ENCODE results near the gene PTGDS.

Gene PTGDS

GRCh38 chr9:136965771-136966484, 11.4 kb upstream of the PTGDS start:
- TF ChIP-seq RARB (CRISPR knock-in tag; IDR thresholded peaks at IDR 0.05) (no peak), OSR1 (CRISPR knock-in tag; IDR thresholded peaks at IDR 0.05) (no peak), CSDC2 (CRISPR knock-in tag; IDR thresholded peaks at IDR 0.05) (no peak), TOX (CRISPR knock-in tag; IDR thresholded peaks at IDR 0.05; ENCODE audit: borderline replicate concordance) (no peak), BACH2 (CRISPR knock-in tag; IDR thresholded peaks at IDR 0.05; ENCODE audit: borderline replicate concordance) (no peak), POU6F1 (CRISPR knock-in tag; IDR thresholded peaks at IDR 0.05; ENCODE audit: borderline replicate concordance, low read depth) (no peak), ZNF70 (CRISPR knock-in tag; IDR thresholded peaks at IDR 0.05) (no peak), ISL1 (CRISPR knock-in tag; IDR thresholded peaks at IDR 0.05) (no peak), ESRRG (CRISPR knock-in tag; IDR thresholded peaks at IDR 0.05) (no peak)

GRCh38 chr9:136968333-136969127, 8.8 kb upstream of the PTGDS start:
- TF ChIP-seq OSR1 (CRISPR knock-in tag; IDR thresholded peaks at IDR 0.05) (no peak), ZNF70 (CRISPR knock-in tag; IDR thresholded peaks at IDR 0.05) (no peak), ZNF8 (CRISPR knock-in tag; IDR thresholded peaks at IDR 0.05) (no peak), TSHZ2 (CRISPR knock-in tag; IDR thresholded peaks at IDR 0.05) (no peak), BACH2 (CRISPR knock-in tag; IDR thresholded peaks at IDR 0.05; ENCODE audit: borderline replicate concordance) (no peak), CREB5 (CRISPR knock-in tag; IDR thresholded peaks at IDR 0.05; ENCODE audit: low read depth) (no peak), ZC3H10 (CRISPR knock-in tag; IDR thresholded peaks at IDR 0.05) (no peak), CSRNP3 (CRISPR knock-in tag; IDR thresholded peaks at IDR 0.05) (no peak)

More at GRCh38 chr9:136965771-136966484, 11.4 kb upstream of the PTGDS start:
- no peak for ATAC-seq

GRCh38 chr9:136969150-136969549, 8.2 kb upstream of the PTGDS start:
- ATAC-seq = no peak
- TF ChIP-seq ZNF8 (CRISPR knock-in tag; IDR thresholded peaks at IDR 0.05) (no peak), CSDC2 (CRISPR knock-in tag; IDR thresholded peaks at IDR 0.05) (no peak), ZFP3 (CRISPR knock-in tag; IDR thresholded peaks at IDR 0.05) (no peak), CSRNP3 (CRISPR knock-in tag; IDR thresholded peaks at IDR 0.05) (no peak), BACH2 (CRISPR knock-in tag; IDR thresholded peaks at IDR 0.05; ENCODE audit: borderline replicate concordance) (no peak), PATZ1 (CRISPR knock-in tag; IDR thresholded peaks at IDR 0.05; ENCODE audit: borderline replicate concordance) (no peak), GLIS3 (CRISPR knock-in tag; IDR thresholded peaks at IDR 0.05) (no peak), TCF4 (CRISPR knock-in tag; IDR thresholded peaks at IDR 0.05; ENCODE audit: borderline replicate concordance) (no peak), POU6F1 (CRISPR knock-in tag; IDR thresholded peaks at IDR 0.05; ENCODE audit: borderline replicate concordance, low read depth) (no peak), SNAI2 (CRISPR knock-in tag; IDR thresholded peaks at IDR 0.05) (no peak), TSHZ2 (CRISPR knock-in tag; IDR thresholded peaks at IDR 0.05) (no peak)

More at GRCh38 chr9:136968333-136969127, 8.8 kb upstream of the PTGDS start:
- ATAC-seq = no peak

All from SK-N-SH treated with all-trans-retinoic acid at 6 μM for 48 hours (cell line).